HFFc6 (cell line): Measurements from ENCODE around the gene SPOCD1. TPM values are rescaled to one million over a fixed set of nuclear protein-coding genes. Genes with fewer than 3 reads are reported as not detected.

Experiments used
- DNase-seq: peaks from one replicate; pipeline ENCODE4 v3.0.0-alpha.2; 2018
- H3K27ac Mint-ChIP-seq: 2 replicates; pipeline ENCODE4 v1.8.0; 2020; ENCODE audit warnings: mild to moderate bottlenecking, mixed read lengths
- H3K27me3 Mint-ChIP-seq: 2 replicates; pipeline ENCODE4 v1.8.0; 2021; ENCODE audit warnings: mild to moderate bottlenecking, moderate library complexity, mixed read lengths; ENCODE audit not compliant: insufficient read depth
- H3K36me3 Mint-ChIP-seq: 2 replicates; pipeline ENCODE4 v1.8.0; 2021; ENCODE audit warnings: low read depth, mixed read lengths
- H3K4me1 Mint-ChIP-seq: 2 replicates; pipeline ENCODE4 v1.8.0; 2020; ENCODE audit warnings: low read depth, mixed read lengths
- H3K4me3 Mint-ChIP-seq: 2 replicates; pipeline ENCODE4 v1.8.0; 2020; ENCODE audit warnings: mild to moderate bottlenecking, moderate library complexity, mixed read lengths
- H3K9me3 Mint-ChIP-seq: 2 replicates; pipeline ENCODE4 v1.8.0; 2020; ENCODE audit warnings: mild to moderate bottlenecking, mixed read lengths
- CTCF ChIP-seq: fragments of 200-600 bp; sonication (generic); IDR thresholded peaks from 2 replicates; pipeline ENCODE4 v1.5.0; 2021; ENCODE audit warnings: antibody characterized with exemption, mild to moderate bottlenecking
- total RNA-seq, 6 experiments: library from RNA; stranded (reverse); fragmentation: NEBNext Ultra II Directional; extraction: Animal tissue kit (Norgen Biotek cat#: 25700); gene quantifications; 2 replicates in 1 of 6; 3 replicates in 5 of 6; pipeline ENCODE4 v1.2.3, GENCODE V29; 2021

Gene SPOCD1
- total RNA-seq, 6 experiments from 2014 or later, result 33.7 to 40.4 (median 35.8) TPM

GRCh38 chr1:31812158-31812829 is 3.5 kb downstream of the SPOCD1 start:
- Mint-ChIP-seq H3K4me1 (peaks cover 5% of the 10 kb centered on the region; the same call in 1 of the 2 replicates), H3K4me3 (no peak overlapping the region), H3K27ac (no peak overlapping the region), H3K27me3 (no peaks in the 10 kb centered on the region; the same call in 1 of the 2 replicates), H3K36me3 (no peaks in the 10 kb centered on the region), H3K9me3 (no peaks in the 10 kb centered on the region)
- TF ChIP-seq CTCF, result no peak
- DNase-seq, result no peak

GRCh38 chr1:31811605-31812004 is 4.2 kb downstream of the SPOCD1 start:
- Mint-ChIP-seq H3K9me3 (no peaks in the 10 kb centered on the region), H3K27me3 (no peaks in the 10 kb centered on the region; the same call in 1 of the 2 replicates), H3K4me1 (peaks cover 5% of the 10 kb centered on the region; the same call in 1 of the 2 replicates), H3K4me3 (no peak overlapping the region), H3K27ac (no peak overlapping the region), H3K36me3 (no peaks in the 10 kb centered on the region)
- TF ChIP-seq CTCF, result no peak
- peak; percentile 53 for DNase-seq

- Mint-ChIP-seq H3K27ac (no peak overlapping the region), H3K27me3 (no peaks in the 10 kb centered on the region; the same call in 1 of the 2 replicates), H3K9me3 (no peaks in the 10 kb centered on the region), H3K4me3 (no peak overlapping the region), H3K4me1 (no peaks in the 10 kb centered on the region), H3K36me3 (no peaks in the 10 kb centered on the region)
- TF ChIP-seq CTCF, result no peak
- DNase-seq, result no peak
Measured at GRCh38 chr1:31809698-31810097, 6.1 kb downstream of the SPOCD1 start.

GRCh38 chr1:31807273-31808048 is 8.4 kb downstream of the SPOCD1 start:
- Mint-ChIP-seq H3K27me3 (no peaks in the 10 kb centered on the region; the same call in 1 of the 2 replicates), H3K4me1 (peaks cover 6% of the 10 kb centered on the region), H3K36me3 (no peaks in the 10 kb centered on the region), H3K9me3 (no peaks in the 10 kb centered on the region), H3K27ac (no peak overlapping the region), H3K4me3 (no peak overlapping the region)
- DNase-seq, result no peak
- TF ChIP-seq CTCF, result no peak

GRCh38 chr1:31805318-31805717 is 10.5 kb downstream of the SPOCD1 start:
- H3K4me1 Mint-ChIP-seq, result peaks cover 11% of the 10 kb centered on the region
- no peaks in the 10 kb centered on the region for H3K9me3 Mint-ChIP-seq
- no peaks in the 10 kb centered on the region for H3K36me3 Mint-ChIP-seq
- DNase-seq, result no peak
- TF ChIP-seq CTCF, result no peak
- no peaks in the 10 kb centered on the region; the same call in 1 of the 2 replicates for H3K27me3 Mint-ChIP-seq
- no peak overlapping the region for H3K27ac Mint-ChIP-seq
- H3K4me3 Mint-ChIP-seq, result no peak overlapping the region
